ENCODE measurements around the gene AUNIP. TPM values are rescaled to one million over a fixed set of nuclear protein-coding genes. Genes with fewer than 3 reads are reported as not detected.

AUNIP gene
- total and polyA plus RNA-seq, 2 experiments from 2014 or later, result 2.2 to 2.3 TPM

- Histone ChIP-seq H2AFZ (no peak overlapping the region), H3K4me1 (ENCODE audit: insufficient read depth) (peaks cover 4% of the 10 kb centered on the region; the same call in 1 of the 2 replicates), H3F3A (ENCODE audit: insufficient read depth) (peaks cover 9% of the 10 kb centered on the region), H3K36me3 (ENCODE audit: low read depth) (no peaks in the 10 kb centered on the region), H3K9me3 (ENCODE audit: low read depth) (no peaks in the 10 kb centered on the region), H3K79me2 (ENCODE audit: insufficient read depth) (peaks cover 27% of the 10 kb centered on the region), H4K20me1 (ENCODE audit: insufficient read depth) (no peaks in the 10 kb centered on the region), H3K9me2 (ENCODE audit: insufficient read depth) (no peaks in the 10 kb centered on the region), H3K27me3 (replicated peaks; ENCODE audit: insufficient read depth) (no peaks in the 10 kb centered on the region), H3K27ac (no peak overlapping the region), H3K4me2 (ENCODE audit: unreplicated experiment) (no peak overlapping the region), H3K9ac (no peak overlapping the region), H3K4me3 (no peak overlapping the region)
- in situ Hi-C loops (cut with MboI), result no loop called here
- no peak for DNase-seq
- WGBS, 2 experiments (ENCODE audit: low coverage in 1 of 2, low lambda C conversion rate in 2 of 2, missing lambda C conversion rate in 2 of 2), result 88 to 96% methylated on average over 2 of the region's 2 CpGs
- TF ChIP-seq EZH2 (IDR thresholded peaks at IDR 0.05; ENCODE audit: insufficient read depth, poor library complexity, severe bottlenecking) (no peak), EZH2phosphoT487 (IDR thresholded peaks at IDR 0.05; ENCODE audit: insufficient read depth, low read depth) (no peak)
These were observed 17.9 kb upstream of the AUNIP start for GRCh38 chr1:25877155-25877554.

- Histone ChIP-seq H3K4me1 (ENCODE audit: insufficient read depth) (peaks cover 4% of the 10 kb centered on the region; the same call in 1 of the 2 replicates), H3K4me3 (no peak overlapping the region), H3K36me3 (ENCODE audit: low read depth) (no peaks in the 10 kb centered on the region), H2AFZ (no peak overlapping the region), H3K79me2 (ENCODE audit: insufficient read depth) (peaks cover 32% of the 10 kb centered on the region), H4K20me1 (ENCODE audit: insufficient read depth) (no peaks in the 10 kb centered on the region), H3K27me3 (replicated peaks; ENCODE audit: insufficient read depth) (no peaks in the 10 kb centered on the region), H3K27ac (no peak overlapping the region), H3K9me2 (ENCODE audit: insufficient read depth) (no peaks in the 10 kb centered on the region), H3F3A (ENCODE audit: insufficient read depth) (peaks cover 9% of the 10 kb centered on the region), H3K9me3 (ENCODE audit: low read depth) (no peaks in the 10 kb centered on the region), H3K9ac (no peak overlapping the region), H3K4me2 (ENCODE audit: unreplicated experiment) (no peak overlapping the region)
- TF ChIP-seq EZH2 (IDR thresholded peaks at IDR 0.05; ENCODE audit: insufficient read depth, poor library complexity, severe bottlenecking) (no peak), EZH2phosphoT487 (IDR thresholded peaks at IDR 0.05; ENCODE audit: insufficient read depth, low read depth) (no peak)
- DNase-seq, result no peak
- in situ Hi-C loops (cut with MboI), result no loop called here
- WGBS, 2 experiments (ENCODE audit: low coverage in 1 of 2, low lambda C conversion rate in 2 of 2, missing lambda C conversion rate in 2 of 2), result 92 to 96% methylated on average over 2 of the region's 2 CpGs
These were observed 17.4 kb upstream of the AUNIP start for GRCh38 chr1:25876693-25877077.

- Histone ChIP-seq H3K4me3 (peak overlapping the region; percentile 78), H3F3A (ENCODE audit: insufficient read depth) (peaks cover 9% of the 10 kb centered on the region), H3K4me2 (ENCODE audit: unreplicated experiment) (peak overlapping the region; percentile 72), H3K36me3 (ENCODE audit: low read depth) (no peaks in the 10 kb centered on the region), H3K27me3 (replicated peaks; ENCODE audit: insufficient read depth) (no peaks in the 10 kb centered on the region), H3K9ac (peak overlapping the region; percentile 83), H3K9me3 (ENCODE audit: low read depth) (no peaks in the 10 kb centered on the region), H3K9me2 (ENCODE audit: insufficient read depth) (no peaks in the 10 kb centered on the region), H2AFZ (peak overlapping the region; percentile 79), H3K79me2 (ENCODE audit: insufficient read depth) (peaks cover 37% of the 10 kb centered on the region), H3K4me1 (ENCODE audit: insufficient read depth) (peaks cover 4% of the 10 kb centered on the region; the same call in 1 of the 2 replicates), H3K27ac (peak overlapping the region; percentile 41), H4K20me1 (ENCODE audit: insufficient read depth) (no peaks in the 10 kb centered on the region)
- WGBS, 2 experiments (ENCODE audit: low coverage in 1 of 2, low lambda C conversion rate in 2 of 2, missing lambda C conversion rate in 2 of 2), result 33 to 57% methylated on average over 16 to 26 of the region's 32 CpGs
- DNase-seq, result no peak
- in situ Hi-C loops (cut with MboI), result no loop called here
- TF ChIP-seq EZH2phosphoT487 (IDR thresholded peaks at IDR 0.05; ENCODE audit: insufficient read depth, low read depth) (no peak), EZH2 (IDR thresholded peaks at IDR 0.05; ENCODE audit: insufficient read depth, poor library complexity, severe bottlenecking) (no peak)
These were observed 16.8 kb upstream of the AUNIP start for GRCh38 chr1:25875856-25876692.

GRCh38 chr1:25875154-25875855 lies 16.0 kb upstream of the AUNIP start, which contains the start of gene PAQR7:
PAQR7 (minus strand) TSS chr1:25875708; CDS start chr1:25863839, 11,869 bp downstream.
- H3K27ac ChIP-seq, result peak within 1 kb of the TSS; percentile 41

More at GRCh38 chr1:25875154-25875855, 16.0 kb upstream of the AUNIP start, which contains the start of gene PAQR7:
- peak within 1 kb of the TSS; percentile 78 for H3K4me3 ChIP-seq
- H2AFZ ChIP-seq, result peak within 1 kb of the TSS; percentile 79
- no peaks in the 10 kb centered on the region for H3K27me3 ChIP-seq (replicated peaks; ENCODE audit: insufficient read depth)
- H4K20me1 ChIP-seq (ENCODE audit: insufficient read depth), result no peaks in the 10 kb centered on the region
- H3K36me3 ChIP-seq (ENCODE audit: low read depth), result no peaks in the 10 kb centered on the region
- H3K4me2 ChIP-seq (ENCODE audit: unreplicated experiment), result peak within 1 kb of the TSS; percentile 72
- in situ Hi-C loops (cut with MboI), result no loop called here
- peak within 1 kb of the TSS; percentile 83 for H3K9ac ChIP-seq
- H3K9me3 ChIP-seq (ENCODE audit: low read depth), result no peaks in the 10 kb centered on the region
- peaks cover 9% of the 10 kb centered on the region for H3F3A ChIP-seq (ENCODE audit: insufficient read depth)
- TF ChIP-seq EZH2phosphoT487 (IDR thresholded peaks at IDR 0.05; ENCODE audit: insufficient read depth, low read depth), result no peak
- TF ChIP-seq EZH2 (IDR thresholded peaks at IDR 0.05; ENCODE audit: insufficient read depth, poor library complexity, severe bottlenecking), result no peak
- H3K9me2 ChIP-seq (ENCODE audit: insufficient read depth), result no peaks in the 10 kb centered on the region
- H3K4me1 ChIP-seq (ENCODE audit: insufficient read depth), result peaks cover 4% of the 10 kb centered on the region; the same call in 1 of the 2 replicates
- peaks cover 37% of the 10 kb centered on the region for H3K79me2 ChIP-seq (ENCODE audit: insufficient read depth)
- DNase-seq, result peak; percentile 86
- 1 to 2% methylated on average over 34 to 58 of the region's 75 CpGs for WGBS, 2 experiments (ENCODE audit: low coverage in 1 of 2, low lambda C conversion rate in 2 of 2, missing lambda C conversion rate in 2 of 2)

Measured in GM23248 (cell line).